ENCODE measurements around the gene A4GALT.

DNA sequence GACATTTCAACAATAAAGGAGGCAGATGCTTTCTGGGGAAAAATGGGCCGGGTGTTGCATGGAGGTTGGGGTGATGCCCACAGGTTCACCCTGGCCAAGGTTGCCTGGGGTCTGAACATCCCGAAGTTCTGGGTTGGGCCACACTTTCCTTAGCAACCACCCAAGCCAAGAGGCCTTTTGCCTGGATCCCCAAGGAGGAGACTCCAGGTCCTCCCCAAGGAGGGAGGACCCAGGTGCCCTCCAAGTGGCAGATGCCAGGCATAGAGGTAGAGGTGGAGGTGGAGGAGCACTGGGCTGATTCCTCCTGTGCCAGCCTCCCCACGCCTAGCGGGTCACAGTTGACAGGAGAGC lies 72.7 kb downstream of the A4GALT start:
- TF ChIP-seq, protein P1, sequence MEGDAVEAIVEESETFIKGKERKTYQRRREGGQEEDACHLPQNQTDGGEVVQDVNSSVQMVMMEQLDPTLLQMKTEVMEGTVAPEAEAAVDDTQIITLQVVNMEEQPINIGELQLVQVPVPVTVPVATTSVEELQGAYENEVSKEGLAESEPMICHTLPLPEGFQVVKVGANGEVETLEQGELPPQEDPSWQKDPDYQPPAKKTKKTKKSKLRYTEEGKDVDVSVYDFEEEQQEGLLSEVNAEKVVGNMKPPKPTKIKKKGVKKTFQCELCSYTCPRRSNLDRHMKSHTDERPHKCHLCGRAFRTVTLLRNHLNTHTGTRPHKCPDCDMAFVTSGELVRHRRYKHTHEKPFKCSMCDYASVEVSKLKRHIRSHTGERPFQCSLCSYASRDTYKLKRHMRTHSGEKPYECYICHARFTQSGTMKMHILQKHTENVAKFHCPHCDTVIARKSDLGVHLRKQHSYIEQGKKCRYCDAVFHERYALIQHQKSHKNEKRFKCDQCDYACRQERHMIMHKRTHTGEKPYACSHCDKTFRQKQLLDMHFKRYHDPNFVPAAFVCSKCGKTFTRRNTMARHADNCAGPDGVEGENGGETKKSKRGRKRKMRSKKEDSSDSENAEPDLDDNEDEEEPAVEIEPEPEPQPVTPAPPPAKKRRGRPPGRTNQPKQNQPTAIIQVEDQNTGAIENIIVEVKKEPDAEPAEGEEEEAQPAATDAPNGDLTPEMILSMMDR (IDR thresholded peaks at IDR 0.05; ENCODE audit: low read length) = no peak
- TF ChIP-seq EZH2 (IDR thresholded peaks at IDR 0.05; ENCODE audit: borderline replicate concordance, low read length) = no peak
